ENCODE data around the gene TCP10L.
"Not testable (repeated sequence)": the region's sequence is repeated elsewhere in the genome, so short reads cannot be mapped to it uniquely, and the experiment has no call there.

Gene TCP10L

DNA sequence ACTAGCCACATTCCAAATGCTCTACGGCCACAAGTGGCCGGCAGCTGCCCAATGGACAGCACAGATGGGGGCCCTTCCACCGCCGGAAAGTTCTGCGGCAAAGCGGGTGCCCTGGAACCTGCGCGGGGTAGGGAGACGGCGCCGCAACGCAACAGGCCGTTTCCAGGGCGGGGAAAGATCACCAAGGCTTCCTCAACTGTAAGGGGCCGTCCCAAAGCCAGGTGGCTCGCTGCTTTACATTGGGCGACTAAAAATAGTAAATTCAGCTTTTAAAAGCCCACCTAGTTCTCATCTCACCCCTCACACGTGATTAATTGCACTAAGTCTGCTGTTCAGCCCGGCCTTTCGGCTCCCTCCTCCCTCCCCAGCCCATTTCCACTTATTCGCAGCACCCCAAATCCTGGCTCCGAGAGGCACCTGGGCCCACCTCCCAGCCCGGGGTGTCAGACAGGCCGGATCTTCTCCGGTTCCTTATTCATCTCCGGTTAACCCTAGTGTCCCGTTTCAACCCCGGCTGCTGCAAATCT is 26.2 kb upstream of the TCP10L start:
- peak; percentile 61 for DNase-seq (ENCODE audit: low spot score)
- in situ Hi-C loops (cut with MboI; ENCODE audit: low pct_unique_long_range_greater_than_20kb, low sequenced_read_pairs, unreplicated experiment), result no loop called here

DNA sequence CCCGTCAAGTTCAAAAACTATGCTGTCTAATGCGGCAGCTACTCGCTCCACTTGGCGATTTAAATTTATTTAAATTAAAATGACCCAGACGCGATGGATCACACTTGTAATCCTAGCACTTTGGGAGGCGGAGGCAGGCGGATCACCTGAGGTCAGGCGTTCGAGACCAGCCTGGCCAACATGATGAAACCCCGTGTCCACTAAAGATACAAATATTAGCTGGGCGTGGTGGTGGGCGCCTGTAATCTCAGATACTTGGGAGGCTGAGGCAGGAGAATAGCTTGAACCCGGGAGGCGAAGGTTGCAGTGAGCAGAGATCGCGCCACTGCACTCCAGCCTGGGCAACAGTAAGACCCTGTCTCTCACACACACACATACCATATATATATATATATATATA is 25.6 kb upstream of the TCP10L start:
- DNase-seq (ENCODE audit: low spot score); in situ Hi-C loops (cut with MboI; ENCODE audit: low pct_unique_long_range_greater_than_20kb, low sequenced_read_pairs, unreplicated experiment): not testable (repeated sequence)

More for the DNA sequence above, 26.2 kb upstream of the TCP10L start:
- TF ChIP-seq, protein P1, sequence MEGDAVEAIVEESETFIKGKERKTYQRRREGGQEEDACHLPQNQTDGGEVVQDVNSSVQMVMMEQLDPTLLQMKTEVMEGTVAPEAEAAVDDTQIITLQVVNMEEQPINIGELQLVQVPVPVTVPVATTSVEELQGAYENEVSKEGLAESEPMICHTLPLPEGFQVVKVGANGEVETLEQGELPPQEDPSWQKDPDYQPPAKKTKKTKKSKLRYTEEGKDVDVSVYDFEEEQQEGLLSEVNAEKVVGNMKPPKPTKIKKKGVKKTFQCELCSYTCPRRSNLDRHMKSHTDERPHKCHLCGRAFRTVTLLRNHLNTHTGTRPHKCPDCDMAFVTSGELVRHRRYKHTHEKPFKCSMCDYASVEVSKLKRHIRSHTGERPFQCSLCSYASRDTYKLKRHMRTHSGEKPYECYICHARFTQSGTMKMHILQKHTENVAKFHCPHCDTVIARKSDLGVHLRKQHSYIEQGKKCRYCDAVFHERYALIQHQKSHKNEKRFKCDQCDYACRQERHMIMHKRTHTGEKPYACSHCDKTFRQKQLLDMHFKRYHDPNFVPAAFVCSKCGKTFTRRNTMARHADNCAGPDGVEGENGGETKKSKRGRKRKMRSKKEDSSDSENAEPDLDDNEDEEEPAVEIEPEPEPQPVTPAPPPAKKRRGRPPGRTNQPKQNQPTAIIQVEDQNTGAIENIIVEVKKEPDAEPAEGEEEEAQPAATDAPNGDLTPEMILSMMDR (IDR thresholded peaks at IDR 0.05; ENCODE audit: extremely low read depth, insufficient read depth, missing control alignments), result no peak

DNA sequence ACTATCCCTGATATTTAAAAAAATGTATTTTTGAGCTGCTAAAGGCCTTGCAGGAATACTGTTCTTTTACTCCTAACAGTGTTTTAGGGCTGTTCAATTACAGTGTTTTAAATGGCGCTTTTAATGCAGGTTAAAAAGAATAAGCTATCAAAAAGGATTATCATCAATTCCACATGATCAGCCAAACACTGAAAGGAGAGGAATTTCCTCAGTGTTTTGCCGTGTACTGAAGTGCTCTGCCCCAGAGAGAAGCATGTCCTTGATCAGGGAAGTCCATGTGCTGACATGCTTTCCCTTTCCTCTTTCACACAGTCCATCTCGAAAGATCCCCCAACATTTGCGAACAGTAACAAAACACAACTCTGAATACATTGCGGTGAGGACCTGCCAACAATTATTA is 23.5 kb upstream of the TCP10L start:
- in situ Hi-C loops (cut with MboI; ENCODE audit: low pct_unique_long_range_greater_than_20kb, low sequenced_read_pairs, unreplicated experiment), result no loop called here
- no peak for DNase-seq (ENCODE audit: low spot score)
- TF ChIP-seq, protein P1 (IDR thresholded peaks at IDR 0.05; ENCODE audit: extremely low read depth, insufficient read depth, missing control alignments), result no peak

DNA sequence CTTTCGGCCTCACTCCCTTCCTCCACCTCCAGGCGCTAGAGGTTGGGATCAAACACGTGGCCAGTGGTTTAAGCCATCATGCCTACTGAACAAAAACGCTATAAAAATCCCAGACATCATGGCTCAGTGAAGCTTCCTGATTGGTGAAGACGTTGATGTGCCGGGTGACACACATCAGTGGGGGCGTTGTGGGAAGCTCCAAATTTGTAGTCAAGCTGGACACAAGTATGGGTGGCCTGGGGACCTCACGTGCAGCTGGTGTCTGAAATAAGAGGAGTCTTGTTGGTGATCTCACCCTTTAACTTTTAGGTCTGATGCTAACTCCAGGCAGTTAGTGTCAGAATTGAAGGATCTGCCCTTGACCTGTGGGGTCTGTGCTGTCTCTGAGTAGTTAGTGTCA is 20.1 kb upstream of the TCP10L start:
- TF ChIP-seq, protein P1 (IDR thresholded peaks at IDR 0.05; ENCODE audit: extremely low read depth, insufficient read depth, missing control alignments), result no peak
- in situ Hi-C loops (cut with MboI; ENCODE audit: low pct_unique_long_range_greater_than_20kb, low sequenced_read_pairs, unreplicated experiment), result no loop called here
- no peak for DNase-seq (ENCODE audit: low spot score)

DNA sequence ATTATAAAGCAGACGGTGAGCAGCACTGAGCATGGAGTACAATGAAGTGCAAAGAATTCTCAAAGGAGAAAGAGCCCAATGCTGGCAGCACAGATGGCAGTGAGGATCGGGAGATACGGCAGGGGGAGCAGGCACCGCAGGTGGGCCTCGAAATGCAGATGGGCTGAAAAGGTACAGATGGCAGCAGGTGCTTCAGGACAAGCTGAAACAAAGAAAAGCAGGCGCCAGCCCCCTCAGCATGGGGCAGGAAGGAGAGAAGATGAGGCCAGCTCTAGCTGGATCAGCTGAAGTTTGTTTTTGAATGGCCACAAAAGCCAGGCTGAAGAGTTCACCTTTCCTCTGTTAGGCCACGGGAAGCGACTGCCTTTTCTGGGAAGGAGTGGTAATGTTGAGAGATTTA is 19.1 kb upstream of the TCP10L start:
- in situ Hi-C loops (cut with MboI; ENCODE audit: low pct_unique_long_range_greater_than_20kb, low sequenced_read_pairs, unreplicated experiment), result no loop called here
- no peak for DNase-seq (ENCODE audit: low spot score)
- TF ChIP-seq, protein P1 (IDR thresholded peaks at IDR 0.05; ENCODE audit: extremely low read depth, insufficient read depth, missing control alignments), result no peak

DNA sequence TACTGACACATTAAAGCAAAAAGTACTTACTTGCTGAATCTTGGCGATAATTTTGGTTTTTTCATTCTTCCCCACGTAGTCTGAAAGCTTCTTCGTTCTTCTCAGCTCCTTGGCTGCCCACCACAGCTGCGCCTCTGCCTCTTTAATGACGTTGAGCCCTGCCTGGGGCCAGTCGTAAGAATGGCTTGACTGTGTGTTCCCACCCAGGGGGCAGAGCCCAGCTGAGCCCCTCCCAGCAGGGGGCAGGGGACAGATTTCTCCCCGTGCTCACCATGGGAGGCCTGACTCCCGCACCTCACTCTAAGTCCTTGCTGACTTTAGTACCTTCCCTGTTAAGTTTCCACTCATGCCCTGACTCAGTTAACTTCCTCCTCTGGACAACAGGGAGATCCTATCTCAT is 17.8 kb upstream of the TCP10L start:
- in situ Hi-C loops (cut with MboI; ENCODE audit: low pct_unique_long_range_greater_than_20kb, low sequenced_read_pairs, unreplicated experiment), result no loop called here
- no peak for DNase-seq (ENCODE audit: low spot score)
- TF ChIP-seq, protein P1 (IDR thresholded peaks at IDR 0.05; ENCODE audit: extremely low read depth, insufficient read depth, missing control alignments), result no peak

DNA sequence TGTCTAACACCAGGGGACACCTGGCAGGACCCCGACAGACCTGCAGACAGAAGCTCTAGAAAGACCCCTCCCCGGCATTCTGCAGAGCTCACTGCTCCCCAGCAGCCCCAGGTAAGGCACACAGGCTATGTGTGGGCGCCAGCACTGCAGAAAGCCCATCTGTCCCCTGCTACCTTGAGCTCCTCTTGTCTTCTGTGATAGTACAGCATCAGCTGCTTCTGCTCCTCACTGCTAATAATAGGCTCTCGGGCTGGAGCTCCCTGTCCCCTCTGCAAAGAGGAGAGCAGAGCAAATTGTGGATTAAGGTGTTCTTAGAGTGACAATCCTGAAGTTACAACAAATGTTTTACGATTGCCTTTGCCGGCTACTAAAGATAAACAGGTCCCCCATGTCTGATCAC is 16.8 kb upstream of the TCP10L start:
- in situ Hi-C loops (cut with MboI; ENCODE audit: low pct_unique_long_range_greater_than_20kb, low sequenced_read_pairs, unreplicated experiment), result no loop called here
- no peak for DNase-seq (ENCODE audit: low spot score)
- TF ChIP-seq, protein P1 (IDR thresholded peaks at IDR 0.05; ENCODE audit: extremely low read depth, insufficient read depth, missing control alignments), result no peak

Data from GM13977 (cell line).